GM23248 (cell line): ENCODE results near the gene BHMT.

Experiments used
- EZH2 ChIP-seq: fragments of 200-600 bp; sonication (generic); IDR thresholded peaks from 2 replicates; pipeline ENCODE4 v1.6.1; 2018; ENCODE audit warnings: antibody characterized with exemption, mild to moderate bottlenecking; ENCODE audit not compliant: insufficient read depth, poor library complexity, severe bottlenecking
- EZH2phosphoT487 ChIP-seq: fragments of 200-600 bp; sonication (generic); IDR thresholded peaks from 2 replicates; pipeline ENCODE4 v1.6.1; 2018; ENCODE audit warnings: antibody characterized with exemption, moderate library complexity, mild to moderate bottlenecking, low read depth; ENCODE audit not compliant: insufficient read depth

GRCh38 chr5:79088507-79088906, 23.1 kb upstream of the BHMT start:
- TF ChIP-seq EZH2phosphoT487, result no peak
- TF ChIP-seq EZH2, result no peak
